Natural killer cell (primary cell): Measurements from ENCODE around the gene SEH1L. TPM values are rescaled to one million over a fixed set of nuclear protein-coding genes. Genes with fewer than 3 reads are reported as not detected.
A peak's percentile ranks its signal among the peaks of the same experiment; 100 is the strongest.

Source experiments
- ATAC-seq, 3 donors: fragments of 150-1000 bp in 2 of 3; fragments of 200-7000 bp in 1 of 3; cut with Tn5 transposase; 1 replicate in 1 of 3; 2 replicates in 2 of 3; pipeline ENCODE4 v1.10.0; 2021; ENCODE audit warnings: mild to moderate bottlenecking in 2 of 3, moderate library complexity in 2 of 3
- DNase-seq, 2 donors: peaks; one replicate each; pipeline versions ENCODE4 v3.0.0 to v3.0.0-alpha.2; 2013 to 2021; ENCODE audit warnings: mixed read lengths in 1 of 2
- H3K27ac ChIP-seq: one replicate; pipeline ENCODE4 v1.5.1; 2013; ENCODE audit warnings: mild to moderate bottlenecking, low read length
- H3K27me3 ChIP-seq: one replicate; pipeline ENCODE4 v1.6.1; 2013; ENCODE audit warnings: low read length; ENCODE audit not compliant: control insufficient read depth, insufficient read depth
- H3K36me3 ChIP-seq: one replicate; pipeline ENCODE4 v1.6.1; 2013; ENCODE audit warnings: low read length; ENCODE audit not compliant: control insufficient read depth, insufficient read depth
- H3K4me1 ChIP-seq: one replicate; pipeline ENCODE4 v1.6.1; 2013; ENCODE audit warnings: low read length; ENCODE audit not compliant: control insufficient read depth, insufficient read depth
- H3K4me3 ChIP-seq: one replicate; pipeline ENCODE4 v1.5.1; 2013; ENCODE audit warnings: low read length
- H3K9me3 ChIP-seq: one replicate; pipeline ENCODE4 v1.6.1; 2013; ENCODE audit warnings: low read length; ENCODE audit not compliant: control insufficient read depth, insufficient read depth
- H3K27ac Mint-ChIP-seq, 2 donors: one replicate each; pipeline ENCODE4 v1.8.0; 2022; ENCODE audit warnings: mild to moderate bottlenecking in 2 of 2, mixed read lengths in 2 of 2, moderate library complexity in 1 of 2
- H3K27me3 Mint-ChIP-seq, 2 donors: one replicate each; pipeline ENCODE4 v1.8.0; 2022; ENCODE audit warnings: low read depth in 2 of 2, mixed read lengths in 2 of 2
- H3K36me3 Mint-ChIP-seq: one replicate; pipeline ENCODE4 v1.8.0; 2022; ENCODE audit warnings: mixed read lengths
- H3K4me1 Mint-ChIP-seq, 2 donors: one replicate each; pipeline ENCODE4 v1.8.0; 2022; ENCODE audit warnings: mixed read lengths in 2 of 2
- H3K4me3 Mint-ChIP-seq: one replicate; pipeline ENCODE4 v1.8.0; 2022; ENCODE audit warnings: mild to moderate bottlenecking, moderate library complexity, mixed read lengths
- H3K9me3 Mint-ChIP-seq, 2 donors: one replicate each; pipeline ENCODE4 v1.8.0; 2022; ENCODE audit warnings: mixed read lengths in 2 of 2
- CTCF ChIP-seq: fragments of 200-600 bp; IDR thresholded peaks from one replicate; pipeline ENCODE4 v1.8.0; 2022; ENCODE audit warnings: antibody characterized with exemption
- WGBS: methylation state at CpG from one replicate; pipeline ENCODE4 v1.1.7; 2013; ENCODE audit warnings: missing lambda C conversion rate; ENCODE audit not compliant: insufficient coverage; 5-methylcytosine and 5-hydroxymethylcytosine counted together
- intact Hi-C: fragments of 100-400 bp; cut with micrococcal nuclease; formaldehyde crosslinking; loops from one replicate; pipeline ENCODE4 v1.14.2; 2022
- total RNA-seq, 4 donors: library from RNA; stranded (reverse); fragments of 120-200 nt in 1 of 4; gene quantifications; one replicate each; pipeline versions ENCODE4 v1.2.3 to v1.2.4, GENCODE V29; 2013 to 2022

Gene SEH1L
- total RNA-seq, 3 donors from 2014 or later (not counting 1 experiment from before 2014, with no cell fraction given) = 24.5 to 28.4 (median 26.5) TPM

- WGBS = 96% methylated on average over 3 of the region's 3 CpGs
- H3K4me3 ChIP-seq = no peak overlapping the region
- H3K36me3 ChIP-seq = peaks cover 71% of the 10 kb centered on the region
- H3K9me3 ChIP-seq = no peaks in the 10 kb centered on the region
- peaks cover 16 to 20% of the 10 kb centered on the region in 2 donors for H3K4me1 Mint-ChIP-seq
- ATAC-seq = no peak
- intact Hi-C loops = no loop called here
- H3K27ac ChIP-seq = no peak overlapping the region
- peaks cover 37% of the 10 kb centered on the region for H3K36me3 Mint-ChIP-seq
- H3K9me3 Mint-ChIP-seq = no peaks in the 10 kb centered on the region
- peaks cover 0 to 6% of the 10 kb centered on the region in 2 donors for H3K27me3 Mint-ChIP-seq
- no peak overlapping the region for H3K4me3 Mint-ChIP-seq
- TF ChIP-seq CTCF = no peak
- peaks cover under 1% of the 10 kb centered on the region for H3K4me1 ChIP-seq
- no peak overlapping the region for H3K27ac Mint-ChIP-seq
- no peak for DNase-seq
- no peaks in the 10 kb centered on the region for H3K27me3 ChIP-seq
Measured at GRCh38 chr18:13026583-13027270, 78.9 kb downstream of the SEH1L start.

- ATAC-seq = no peak
- H3K4me1 Mint-ChIP-seq = peaks cover 22 to 35% of the 10 kb centered on the region in 2 donors
- DNase-seq = no peak
Measured at GRCh38 chr18:13028869-13029268, 81.1 kb downstream of the SEH1L start.

GRCh38 chr18:13032173-13032572 lies 84.4 kb downstream of the SEH1L start:
- peak overlapping the region; percentile 29 for H3K4me3 Mint-ChIP-seq
- WGBS = 37% methylated on average over 5 of the region's 5 CpGs

More at GRCh38 chr18:13028869-13029268, 81.1 kb downstream of the SEH1L start:
- Mint-ChIP-seq H3K27ac (no peak overlapping the region), H3K36me3 (peaks cover 45% of the 10 kb centered on the region), H3K27me3 (peaks cover 0 to 6% of the 10 kb centered on the region in 2 donors), H3K9me3 (no peaks in the 10 kb centered on the region), H3K4me3 (no peak overlapping the region)
- Histone ChIP-seq H3K27ac (no peak overlapping the region), H3K27me3 (no peaks in the 10 kb centered on the region), H3K9me3 (no peaks in the 10 kb centered on the region), H3K36me3 (peaks cover 66% of the 10 kb centered on the region), H3K4me1 (peaks cover 6% of the 10 kb centered on the region), H3K4me3 (no peak overlapping the region)
- WGBS = 96% methylated on average over 2 of the region's 2 CpGs
- no peak for TF ChIP-seq CTCF
- intact Hi-C loops = no loop called here

More at GRCh38 chr18:13032173-13032572, 84.4 kb downstream of the SEH1L start:
- H3K9me3 Mint-ChIP-seq = no peaks in the 10 kb centered on the region
- TF ChIP-seq CTCF = no peak
- peaks cover 6% of the 10 kb centered on the region for H3K4me1 ChIP-seq
- DNase-seq = peak in 1 of 2 donors; percentile 7
- H3K4me3 ChIP-seq = no peak overlapping the region
- H3K4me1 Mint-ChIP-seq = peaks cover 12 to 24% of the 10 kb centered on the region in 2 donors
- peaks cover 0 to 6% of the 10 kb centered on the region in 2 donors for H3K27me3 Mint-ChIP-seq
- peaks cover 43% of the 10 kb centered on the region for H3K36me3 ChIP-seq
- ATAC-seq = peak; percentile 48 to 89 (median 52)
- H3K27ac Mint-ChIP-seq = no peak overlapping the region
- no peaks in the 10 kb centered on the region for H3K9me3 ChIP-seq
- H3K27ac ChIP-seq = no peak overlapping the region
- H3K27me3 ChIP-seq = no peaks in the 10 kb centered on the region
- intact Hi-C loops = no loop called here
- peaks cover 29% of the 10 kb centered on the region for H3K36me3 Mint-ChIP-seq
